OCI-LY3 (cell line): ENCODE data around the gene HNRNPUL1.

Experiments
- H2AFZ ChIP-seq: fragments of 200-600, 300-600 bp; shearing (Covaris generic); 2 replicates; pipeline ENCODE4 v1.6.0; 2014; ENCODE audit warnings: antibody characterized with exemption, low read depth, low read length
- H3K27ac ChIP-seq: fragments of 200-600, 300-600 bp; sonication (generic); 2 replicates; pipeline ENCODE4 v1.5.1; 2014; ENCODE audit warnings: mild to moderate bottlenecking, low read length, moderate library complexity, mixed read lengths
- H3K27me3 ChIP-seq: fragments of 200-600, 300-600 bp; sonication (generic); 2 replicates; pipeline ENCODE4 v1.6.1; 2014; ENCODE audit warnings: low read depth, low read length, mixed read lengths
- H3K36me3 ChIP-seq: fragments of 200-600, 300-600 bp; sonication (generic); replicated peaks from 2 replicates; pipeline ENCODE3; 2014; ENCODE audit warnings: low read depth, low read length, mixed read lengths
- H3K4me1 ChIP-seq: fragments of 300-600, 200-600 bp; sonication (generic); 2 replicates; pipeline ENCODE4 v1.6.1; 2014; ENCODE audit warnings: low read length, mixed read lengths
- H3K4me2 ChIP-seq: fragments of 200-600, 300-600 bp; sonication (generic); 2 replicates; pipeline ENCODE4 v1.6.1; 2014; ENCODE audit warnings: low read length, mixed read lengths
- H3K4me3 ChIP-seq: fragments of 300-600, 200-600 bp; sonication (generic); 2 replicates; pipeline ENCODE4 v1.5.1; 2014; ENCODE audit warnings: antibody characterized with exemption, mild to moderate bottlenecking, low read length, moderate library complexity
- H3K79me2 ChIP-seq: fragments of 300-600, 200-600 bp; shearing (Covaris generic); 2 replicates; pipeline ENCODE4 v1.6.1; 2014; ENCODE audit warnings: mild to moderate bottlenecking, low read length, mixed read lengths
- H3K9ac ChIP-seq: fragments of 300-600, 200-600 bp; shearing (Covaris generic); 2 replicates; pipeline ENCODE4 v1.6.0; 2014; ENCODE audit warnings: mild to moderate bottlenecking, low read length, moderate library complexity
- H3K9me3 ChIP-seq: fragments of 200-600, 300-600 bp; shearing (Covaris generic); 2 replicates; pipeline ENCODE4 v1.6.1; 2014; ENCODE audit warnings: low read length, mixed read lengths; ENCODE audit not compliant: insufficient read depth
- H4K20me1 ChIP-seq: fragments of 200-600, 300-600 bp; sonication (generic); 2 replicates; pipeline ENCODE4 v1.6.1; 2016; ENCODE audit warnings: low read length, mixed read lengths; ENCODE audit not compliant: insufficient read depth
- EZH2phosphoT487 ChIP-seq: fragments of 200-600 bp; shearing (Covaris generic); IDR thresholded peaks from 2 replicates; pipeline ENCODE4 v1.6.1; 2018; ENCODE audit warnings: antibody characterized with exemption, mixed run types, low read depth
- TF ChIP-seq, protein P1 (sequence below): fragments of 200-600, 300-600 bp; sonication (generic); IDR thresholded peaks from 2 replicates; pipeline ENCODE4 v1.5.1; 2014; ENCODE audit warnings: antibody characterized with exemption, low read length, low read depth

Gene HNRNPUL1

DNA sequence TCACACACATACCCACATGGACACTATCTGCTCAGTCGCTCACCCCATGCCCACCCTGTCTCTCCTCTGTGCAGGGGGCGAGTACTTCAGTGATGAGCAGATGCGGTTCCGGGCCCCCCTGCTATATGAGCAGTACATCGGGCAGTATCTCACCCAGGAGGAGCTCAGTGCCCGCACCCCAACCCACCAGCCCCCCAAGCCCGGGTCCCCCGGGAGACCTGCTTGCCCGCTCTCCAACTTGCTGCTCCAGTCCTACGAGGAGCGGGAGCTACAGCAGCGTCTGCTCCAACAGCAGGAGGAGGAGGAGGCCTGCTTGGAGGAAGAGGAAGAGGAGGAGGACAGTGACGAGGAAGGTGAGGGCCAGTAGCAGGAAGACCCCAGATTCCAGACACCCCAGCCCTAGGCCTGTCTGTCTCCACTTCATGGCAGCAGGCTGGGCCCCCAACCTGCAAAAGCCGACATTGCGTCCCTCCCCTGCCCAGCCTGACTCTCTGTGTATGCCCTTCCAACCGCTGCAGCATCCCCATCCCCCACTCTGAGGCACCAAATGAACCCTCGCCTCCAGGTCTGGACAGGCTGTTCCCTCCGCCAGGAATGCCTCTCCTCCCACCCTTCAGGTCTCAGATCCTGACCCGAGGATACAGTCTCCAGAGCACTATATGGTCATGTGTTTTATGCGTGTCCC is 55.5 kb downstream of the HNRNPUL1 start:
- TF ChIP-seq, protein P1, sequence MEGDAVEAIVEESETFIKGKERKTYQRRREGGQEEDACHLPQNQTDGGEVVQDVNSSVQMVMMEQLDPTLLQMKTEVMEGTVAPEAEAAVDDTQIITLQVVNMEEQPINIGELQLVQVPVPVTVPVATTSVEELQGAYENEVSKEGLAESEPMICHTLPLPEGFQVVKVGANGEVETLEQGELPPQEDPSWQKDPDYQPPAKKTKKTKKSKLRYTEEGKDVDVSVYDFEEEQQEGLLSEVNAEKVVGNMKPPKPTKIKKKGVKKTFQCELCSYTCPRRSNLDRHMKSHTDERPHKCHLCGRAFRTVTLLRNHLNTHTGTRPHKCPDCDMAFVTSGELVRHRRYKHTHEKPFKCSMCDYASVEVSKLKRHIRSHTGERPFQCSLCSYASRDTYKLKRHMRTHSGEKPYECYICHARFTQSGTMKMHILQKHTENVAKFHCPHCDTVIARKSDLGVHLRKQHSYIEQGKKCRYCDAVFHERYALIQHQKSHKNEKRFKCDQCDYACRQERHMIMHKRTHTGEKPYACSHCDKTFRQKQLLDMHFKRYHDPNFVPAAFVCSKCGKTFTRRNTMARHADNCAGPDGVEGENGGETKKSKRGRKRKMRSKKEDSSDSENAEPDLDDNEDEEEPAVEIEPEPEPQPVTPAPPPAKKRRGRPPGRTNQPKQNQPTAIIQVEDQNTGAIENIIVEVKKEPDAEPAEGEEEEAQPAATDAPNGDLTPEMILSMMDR: no peak
- no peak for TF ChIP-seq EZH2phosphoT487
- Histone ChIP-seq H3K4me1 (no peaks in the 10 kb centered on the region), H3K9ac (no peak overlapping the region), H3K79me2 (peaks cover under 1% of the 10 kb centered on the region), H2AFZ (no peak overlapping the region), H3K36me3 (peaks cover 62% of the 10 kb centered on the region), H3K4me2 (no peak overlapping the region), H3K27me3 (no peaks in the 10 kb centered on the region), H3K9me3 (no peaks in the 10 kb centered on the region), H3K4me3 (no peak overlapping the region), H3K27ac (no peak overlapping the region), H4K20me1 (peaks cover 19% of the 10 kb centered on the region; the same call in 1 of the 2 replicates)

DNA sequence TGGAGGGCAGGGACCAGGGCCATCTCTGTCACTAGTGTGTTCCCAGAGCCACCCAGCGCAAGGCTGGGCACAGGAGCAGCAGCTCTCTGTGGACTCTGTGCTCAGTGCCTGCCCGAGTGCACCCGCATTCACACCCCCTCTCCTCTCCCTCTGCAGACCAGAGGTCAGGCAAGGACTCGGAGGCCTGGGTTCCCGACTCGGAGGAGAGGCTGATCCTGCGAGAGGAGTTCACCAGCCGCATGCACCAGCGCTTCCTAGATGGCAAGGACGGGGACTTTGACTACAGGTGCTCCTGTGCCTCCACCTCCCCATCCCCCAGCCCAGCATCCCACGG is 56.0 kb downstream of the HNRNPUL1 start:
- Histone ChIP-seq H3K4me3 (no peak overlapping the region), H3K4me2 (no peak overlapping the region), H3K9ac (no peak overlapping the region), H3K27ac (no peak overlapping the region), H3K36me3 (peaks cover 64% of the 10 kb centered on the region), H3K9me3 (no peaks in the 10 kb centered on the region), H3K27me3 (no peaks in the 10 kb centered on the region), H3K79me2 (no peaks in the 10 kb centered on the region), H4K20me1 (peaks cover 24% of the 10 kb centered on the region; the same call in 1 of the 2 replicates), H2AFZ (no peak overlapping the region), H3K4me1 (no peaks in the 10 kb centered on the region)
- TF ChIP-seq EZH2phosphoT487: no peak
- TF ChIP-seq, protein P1: no peak

DNA sequence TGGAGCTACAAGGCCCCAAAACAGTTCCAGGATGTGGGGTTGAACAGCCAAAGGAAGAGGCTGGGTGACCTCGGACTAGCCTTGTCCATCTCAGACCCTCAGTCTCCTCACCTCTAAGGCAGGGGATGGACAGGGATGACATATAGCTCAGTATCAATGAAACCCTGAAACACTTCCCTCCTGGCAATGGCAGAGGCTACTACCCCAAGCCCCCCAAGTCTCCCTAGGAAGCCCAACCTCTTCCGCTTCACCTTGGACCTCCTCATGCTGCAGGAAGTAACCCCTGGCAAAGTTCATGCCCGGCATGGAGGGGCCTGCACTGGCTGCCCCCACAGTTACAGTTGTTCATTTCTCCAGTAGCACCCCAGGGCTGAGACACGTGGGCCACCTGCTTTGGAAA is 56.4 kb downstream of the HNRNPUL1 start:
- Histone ChIP-seq H3K4me1 (no peaks in the 10 kb centered on the region), H3K27me3 (no peaks in the 10 kb centered on the region), H2AFZ (no peak overlapping the region), H3K4me3 (no peak overlapping the region), H3K27ac (no peak overlapping the region), H3K4me2 (no peak overlapping the region), H3K79me2 (no peaks in the 10 kb centered on the region; the same call in 1 of the 2 replicates), H3K36me3 (peaks cover 64% of the 10 kb centered on the region), H4K20me1 (peaks cover 26% of the 10 kb centered on the region; the same call in 1 of the 2 replicates), H3K9me3 (no peaks in the 10 kb centered on the region), H3K9ac (no peak overlapping the region)
- TF ChIP-seq, protein P1: no peak
- no peak for TF ChIP-seq EZH2phosphoT487

DNA sequence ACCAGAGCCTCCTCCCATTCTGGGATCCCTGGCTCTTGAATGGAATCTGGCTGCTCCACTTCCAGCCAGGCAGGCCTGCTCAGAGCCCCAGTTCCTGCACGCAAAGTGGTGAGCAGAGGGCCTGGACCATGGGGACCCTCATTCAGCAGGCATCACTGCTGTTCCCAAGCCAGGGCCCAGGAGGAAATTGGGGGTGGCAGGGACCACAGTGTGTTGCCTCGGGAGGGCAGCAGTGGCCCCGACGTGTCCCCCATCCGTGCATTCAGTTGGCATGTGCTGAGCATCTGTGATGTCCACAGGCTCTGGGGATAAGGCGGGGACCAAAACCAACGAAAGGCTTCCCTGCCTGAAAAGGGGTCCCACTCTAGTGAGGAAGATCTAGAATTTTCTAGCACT is 57.0 kb downstream of the HNRNPUL1 start:
- H3K4me3 ChIP-seq: no peak overlapping the region
- no peak for TF ChIP-seq EZH2phosphoT487
- TF ChIP-seq, protein P1: no peak

More for the DNA sequence above, 57.0 kb downstream of the HNRNPUL1 start:
- Histone ChIP-seq H3K4me1 (no peaks in the 10 kb centered on the region), H3K27me3 (no peaks in the 10 kb centered on the region), H3K36me3 (peaks cover 64% of the 10 kb centered on the region), H2AFZ (no peak overlapping the region), H3K9me3 (no peaks in the 10 kb centered on the region), H3K79me2 (peaks cover 5% of the 10 kb centered on the region), H3K27ac (no peak overlapping the region), H3K9ac (no peak overlapping the region), H4K20me1 (peaks cover 31% of the 10 kb centered on the region; the same call in 1 of the 2 replicates), H3K4me2 (no peak overlapping the region)
